HepG2 (cell line): Measurements from ENCODE around the gene CRIP1. TPM values are rescaled to one million over a fixed set of nuclear protein-coding genes. Genes with fewer than 3 reads are reported as not detected.

Source experiments
- BATF2 ChIP-seq: sonication (generic); formaldehyde crosslinking; IDR thresholded peaks from 2 replicates; pipeline ENCODE4 v1.8.0; 2022; ENCODE audit warnings: mild to moderate bottlenecking, missing genetic modification reagents, moderate library complexity
- GABPB1 ChIP-seq: IDR thresholded peaks from 2 replicates; pipeline ENCODE4 v1.6.1; 2016; ENCODE audit warnings: mild to moderate bottlenecking, missing genetic modification reagents, moderate library complexity, missing compliant biosample characterization
- RNF2 ChIP-seq: fragments of 450-650 bp; conservative IDR thresholded peaks from 2 replicates; pipeline ENCODE4 v1.6.1; 2016; ENCODE audit warnings: low read depth
- ZBTB38 ChIP-seq: sonication (generic); formaldehyde crosslinking; IDR thresholded peaks from 2 replicates; pipeline ENCODE4 v1.5.1; 2020; ENCODE audit warnings: mild to moderate bottlenecking, missing genetic modification reagents
- polyA plus RNA-seq, 8 experiments: library from polyadenylated mRNA; depleted of rRNA in 3 of 8; stranded (reverse) in 7 of 8; unstranded in 1 of 8; fragments of >200 nt; fragmentation: Illumina TruSeq in 4 of 8; extraction: Trizol in 4 of 8; gene quantifications; 2 replicates each; pipeline versions ENCODE4 v1.2.1 to v1.2.3, GENCODE V29; 2011 to 2016; ENCODE audit warnings: low read depth in 4 of 8, missing spikeins in 1 of 8, mixed read lengths in 1 of 8; ENCODE audit not compliant: insufficient read depth in 1 of 8
- total RNA-seq, 5 experiments: library from RNA; depleted of rRNA; stranded (reverse); fragments of >200 nt; fragmentation: Illumina TruSeq; extraction: Trizol; gene quantifications; 2 replicates each; pipeline ENCODE4 v1.2.3, GENCODE V29; 2016; ENCODE audit warnings: low read depth in 1 of 5
- TF ChIP-seq, protein P1 (sequence below), 2 experiments: sonication (generic) in 1 of 2; formaldehyde crosslinking in 1 of 2; IDR thresholded peaks; 2 replicates each; pipeline versions ENCODE4 v1.5.1 to v1.6.1; 2011 to 2020; ENCODE audit warnings: borderline replicate concordance in 1 of 2, low read depth in 1 of 2, low read length in 1 of 2, mild to moderate bottlenecking in 1 of 2, missing genetic modification reagents in 1 of 2, moderate library complexity in 1 of 2
- TF ChIP-seq, protein P2 (sequence below), 2 experiments: sonication (generic) in 1 of 2; formaldehyde crosslinking in 1 of 2; IDR thresholded peaks; 2 replicates each; pipeline versions ENCODE4 v1.6.1 to v1.9.0; 2014 to 2022; ENCODE audit warnings: antibody characterized with exemption in 1 of 2, borderline replicate concordance in 1 of 2, inconsistent platforms in 1 of 2, low read depth in 1 of 2, missing genetic modification reagents in 1 of 2
- TF ChIP-seq, protein P3 (sequence below): sonication (generic); formaldehyde crosslinking; IDR thresholded peaks from 2 replicates; pipeline ENCODE4 v1.4.0; 2020; ENCODE audit warnings: mild to moderate bottlenecking, missing genetic modification reagents

CRIP1 gene
- total and polyA plus RNA-seq, 2 of the 13 experiments (the other 11 are each of a cell fraction or from before 2014, with no cell fraction given): 53.9 to 59.5 TPM

DNA sequence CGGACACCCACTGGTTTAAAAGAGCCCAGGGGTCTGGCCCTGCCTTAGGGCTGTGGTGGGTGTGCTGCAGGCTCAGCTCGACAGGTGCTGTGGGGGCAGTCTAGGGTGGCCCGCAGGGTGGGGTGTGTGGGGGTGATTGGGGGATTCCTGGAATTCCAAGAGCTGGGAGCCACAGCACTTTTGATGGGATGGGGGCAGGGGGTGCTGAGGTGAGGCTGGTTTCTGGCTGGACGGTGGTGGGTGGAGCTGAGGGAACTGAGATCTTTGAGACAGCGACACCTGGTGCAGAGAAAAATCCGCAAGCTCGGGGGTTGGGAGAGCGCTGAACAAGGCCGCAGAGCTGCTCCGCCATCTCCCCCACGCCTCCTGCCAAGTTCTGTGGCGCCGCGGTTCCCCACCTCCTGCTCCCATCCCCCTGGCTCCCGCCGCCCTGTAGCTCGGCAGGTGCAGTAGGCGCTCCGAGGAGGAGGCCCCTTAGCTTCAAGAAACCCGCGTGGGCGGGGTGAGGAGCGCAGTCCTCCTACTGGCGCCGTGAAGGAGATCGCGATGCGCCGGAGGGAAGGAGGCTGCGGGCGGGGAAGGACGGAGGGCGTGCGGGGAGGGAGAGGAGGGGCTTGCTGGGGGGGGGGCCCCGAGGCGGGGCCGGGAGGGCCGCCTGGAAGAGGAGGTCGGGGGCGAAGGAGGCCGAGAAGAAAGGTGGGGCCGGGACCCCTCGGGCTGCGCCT, 3.0 kb downstream of the CRIP1 start (continued):
- TF ChIP-seq, protein P1, sequence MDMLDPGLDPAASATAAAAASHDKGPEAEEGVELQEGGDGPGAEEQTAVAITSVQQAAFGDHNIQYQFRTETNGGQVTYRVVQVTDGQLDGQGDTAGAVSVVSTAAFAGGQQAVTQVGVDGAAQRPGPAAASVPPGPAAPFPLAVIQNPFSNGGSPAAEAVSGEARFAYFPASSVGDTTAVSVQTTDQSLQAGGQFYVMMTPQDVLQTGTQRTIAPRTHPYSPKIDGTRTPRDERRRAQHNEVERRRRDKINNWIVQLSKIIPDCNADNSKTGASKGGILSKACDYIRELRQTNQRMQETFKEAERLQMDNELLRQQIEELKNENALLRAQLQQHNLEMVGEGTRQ (IDR thresholded peaks at IDR 0.05; ENCODE audit: low read depth, low read length): no peak
- TF ChIP-seq, protein P1 (CRISPR knock-in tag; IDR thresholded peaks at IDR 0.05; ENCODE audit: borderline replicate concordance): no peak
- TF ChIP-seq, protein P2, sequence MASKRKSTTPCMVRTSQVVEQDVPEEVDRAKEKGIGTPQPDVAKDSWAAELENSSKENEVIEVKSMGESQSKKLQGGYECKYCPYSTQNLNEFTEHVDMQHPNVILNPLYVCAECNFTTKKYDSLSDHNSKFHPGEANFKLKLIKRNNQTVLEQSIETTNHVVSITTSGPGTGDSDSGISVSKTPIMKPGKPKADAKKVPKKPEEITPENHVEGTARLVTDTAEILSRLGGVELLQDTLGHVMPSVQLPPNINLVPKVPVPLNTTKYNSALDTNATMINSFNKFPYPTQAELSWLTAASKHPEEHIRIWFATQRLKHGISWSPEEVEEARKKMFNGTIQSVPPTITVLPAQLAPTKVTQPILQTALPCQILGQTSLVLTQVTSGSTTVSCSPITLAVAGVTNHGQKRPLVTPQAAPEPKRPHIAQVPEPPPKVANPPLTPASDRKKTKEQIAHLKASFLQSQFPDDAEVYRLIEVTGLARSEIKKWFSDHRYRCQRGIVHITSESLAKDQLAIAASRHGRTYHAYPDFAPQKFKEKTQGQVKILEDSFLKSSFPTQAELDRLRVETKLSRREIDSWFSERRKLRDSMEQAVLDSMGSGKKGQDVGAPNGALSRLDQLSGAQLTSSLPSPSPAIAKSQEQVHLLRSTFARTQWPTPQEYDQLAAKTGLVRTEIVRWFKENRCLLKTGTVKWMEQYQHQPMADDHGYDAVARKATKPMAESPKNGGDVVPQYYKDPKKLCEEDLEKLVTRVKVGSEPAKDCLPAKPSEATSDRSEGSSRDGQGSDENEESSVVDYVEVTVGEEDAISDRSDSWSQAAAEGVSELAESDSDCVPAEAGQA (IDR thresholded peaks at IDR 0.05; ENCODE audit: low read depth): no peak
- TF ChIP-seq, protein P2 (CRISPR knock-in tag; IDR thresholded peaks at IDR 0.05; ENCODE audit: borderline replicate concordance): no peak
- TF ChIP-seq BATF2 (CRISPR knock-in tag): 0 out of 2 replicates have a peak, but pooled peaks have one; percentile 14
- no peak for TF ChIP-seq ZBTB38
- TF ChIP-seq RNF2: no peak
- TF ChIP-seq, protein P3, sequence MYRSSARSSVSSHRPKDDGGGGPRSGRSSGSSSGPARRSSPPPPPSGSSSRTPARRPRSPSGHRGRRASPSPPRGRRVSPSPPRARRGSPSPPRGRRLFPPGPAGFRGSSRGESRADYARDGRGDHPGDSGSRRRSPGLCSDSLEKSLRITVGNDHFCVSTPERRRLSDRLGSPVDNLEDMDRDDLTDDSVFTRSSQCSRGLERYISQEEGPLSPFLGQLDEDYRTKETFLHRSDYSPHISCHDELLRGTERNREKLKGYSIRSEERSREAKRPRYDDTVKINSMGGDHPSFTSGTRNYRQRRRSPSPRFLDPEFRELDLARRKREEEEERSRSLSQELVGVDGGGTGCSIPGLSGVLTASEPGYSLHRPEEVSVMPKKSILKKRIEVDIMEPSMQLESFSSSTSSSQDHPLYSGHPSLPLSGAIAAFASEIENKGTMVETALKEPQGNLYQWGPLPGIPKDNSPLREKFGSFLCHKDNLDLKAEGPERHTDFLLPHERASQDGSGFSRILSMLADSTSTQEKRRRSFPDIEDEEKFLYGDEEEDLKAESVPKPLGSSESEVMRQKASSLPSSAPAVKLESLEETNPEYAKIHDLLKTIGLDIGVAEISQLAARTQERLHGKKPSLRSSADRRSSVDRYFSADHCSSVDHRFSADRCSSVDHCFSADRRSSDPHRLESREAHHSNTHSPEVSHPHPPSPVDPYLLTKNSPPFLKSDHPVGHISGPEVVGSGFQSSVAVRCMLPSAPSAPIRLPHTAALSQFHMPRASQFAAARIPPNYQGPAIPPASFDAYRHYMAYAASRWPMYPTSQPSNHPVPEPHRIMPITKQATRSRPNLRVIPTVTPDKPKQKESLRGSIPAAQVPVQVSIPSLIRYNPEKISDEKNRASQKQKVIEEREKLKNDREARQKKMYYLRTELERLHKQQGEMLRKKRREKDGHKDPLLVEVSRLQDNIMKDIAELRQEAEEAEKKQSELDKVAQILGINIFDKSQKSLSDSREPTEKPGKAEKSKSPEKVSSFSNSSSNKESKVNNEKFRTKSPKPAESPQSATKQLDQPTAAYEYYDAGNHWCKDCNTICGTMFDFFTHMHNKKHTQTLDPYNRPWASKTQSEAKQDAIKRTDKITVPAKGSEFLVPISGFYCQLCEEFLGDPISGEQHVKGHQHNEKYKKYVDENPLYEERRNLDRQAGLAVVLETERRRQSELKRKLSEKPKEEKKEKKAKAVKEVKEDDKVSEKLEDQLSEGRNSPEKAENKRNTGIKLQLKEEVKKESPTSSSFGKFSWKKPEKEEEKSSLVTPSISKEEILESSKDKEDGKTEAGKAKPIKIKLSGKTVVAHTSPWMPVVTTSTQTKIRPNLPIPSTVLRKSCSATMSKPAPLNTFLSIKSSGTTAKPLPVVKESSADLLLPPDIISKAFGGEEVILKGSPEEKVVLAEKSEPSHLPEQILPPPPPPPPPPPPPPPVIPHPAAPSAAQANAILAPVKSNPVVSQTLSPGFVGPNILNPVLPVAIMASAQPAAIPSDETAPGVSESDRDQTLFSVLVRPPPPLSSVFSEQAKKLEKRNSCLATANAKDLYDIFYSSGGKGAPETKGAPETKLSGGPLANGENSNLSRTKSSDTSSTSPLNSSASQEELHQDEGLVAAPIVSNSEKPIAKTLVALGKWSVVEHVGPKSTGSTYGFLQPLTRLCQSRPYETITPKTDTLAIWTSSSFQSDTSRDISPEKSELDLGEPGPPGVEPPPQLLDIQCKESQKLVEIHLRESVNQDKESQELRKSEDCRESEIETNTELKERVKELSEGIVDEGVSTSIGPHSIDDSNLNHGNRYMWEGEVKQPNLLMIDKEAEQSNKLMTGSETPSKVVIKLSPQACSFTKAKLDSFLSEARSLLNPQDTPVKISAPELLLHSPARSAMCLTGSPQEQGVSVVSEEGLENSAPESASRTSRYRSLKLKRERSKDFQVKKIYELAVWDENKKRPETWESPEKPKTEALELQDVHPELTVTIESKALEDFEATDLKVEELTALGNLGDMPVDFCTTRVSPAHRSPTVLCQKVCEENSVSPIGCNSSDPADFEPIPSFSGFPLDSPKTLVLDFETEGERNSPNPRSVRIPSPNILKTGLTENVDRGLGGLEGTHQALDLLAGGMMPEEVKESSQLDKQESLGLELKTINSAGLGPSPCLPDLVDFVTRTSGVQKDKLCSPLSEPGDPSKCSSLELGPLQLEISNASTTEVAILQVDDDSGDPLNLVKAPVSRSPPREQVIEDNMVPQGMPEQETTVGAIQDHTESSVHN: no peak
- peak; percentile 58; the same call in 1 of the 2 replicates for TF ChIP-seq GABPB1 (CRISPR knock-in tag)
